Mesendoderm (in vitro differentiated cells): ENCODE data around the gene STX4.

Source experiments
- DNase-seq: peaks from one replicate; pipeline ENCODE4 v3.0.0; 2013
- H2AK5ac ChIP-seq: 2 replicates; pipeline ENCODE4 v1.6.1; 2013; ENCODE audit warnings: low read length, inconsistent platforms
- H2BK120ac ChIP-seq: 2 replicates; pipeline ENCODE4 v1.6.1; 2013; ENCODE audit warnings: low read depth, mild to moderate bottlenecking, low read length, moderate library complexity, mixed read lengths
- H2BK15ac ChIP-seq: replicated peaks from 2 replicates; pipeline ENCODE4 v1.6.1; 2013; ENCODE audit warnings: low read depth, mild to moderate bottlenecking, moderate library complexity
- H2BK5ac ChIP-seq: 2 replicates; pipeline ENCODE4 v1.6.1; 2013; ENCODE audit warnings: low read length, inconsistent platforms
- H3K18ac ChIP-seq: 2 replicates; pipeline ENCODE4 v1.6.1; 2013; ENCODE audit warnings: mild to moderate bottlenecking, low read length, mixed read lengths
- H3K23ac ChIP-seq: one replicate; pipeline ENCODE4 v1.6.1; 2013; ENCODE audit warnings: low read length
- H3K27ac ChIP-seq: 2 replicates; pipeline ENCODE4 v1.5.1; 2013; ENCODE audit warnings: low read depth, mild to moderate bottlenecking, inconsistent platforms, low read length, moderate library complexity
- H3K27me3 ChIP-seq: 2 replicates; pipeline ENCODE4 v1.6.1; 2013; ENCODE audit warnings: low read length, control low read depth, mild to moderate bottlenecking, inconsistent platforms; ENCODE audit not compliant: insufficient read depth, poor library complexity
- H3K36me3 ChIP-seq: 2 replicates; pipeline ENCODE4 v1.6.1; 2013; ENCODE audit warnings: low read length, inconsistent platforms; ENCODE audit not compliant: control insufficient read depth, insufficient read depth
- H3K4ac ChIP-seq: one replicate; pipeline ENCODE4 v1.6.1; 2013; ENCODE audit warnings: low read depth, mild to moderate bottlenecking, low read length, moderate library complexity
- H3K4me1 ChIP-seq: 2 replicates; pipeline ENCODE4 v1.6.1; 2013; ENCODE audit warnings: low read depth, low read length, inconsistent platforms; ENCODE audit not compliant: control insufficient read depth
- H3K4me2 ChIP-seq: 2 replicates; pipeline ENCODE4 v1.6.1; 2013; ENCODE audit warnings: low read length
- H3K4me3 ChIP-seq: 2 replicates; pipeline ENCODE4 v1.5.1; 2013; ENCODE audit warnings: mild to moderate bottlenecking, low read length
- H3K56ac ChIP-seq: one replicate; pipeline ENCODE4 v1.6.1; 2013; ENCODE audit warnings: low read length
- H3K79me1 ChIP-seq: 2 replicates; pipeline ENCODE4 v1.6.1; 2013; ENCODE audit warnings: low read length, inconsistent platforms
- H3K79me2 ChIP-seq: 2 replicates; pipeline ENCODE4 v1.6.1; 2013; ENCODE audit warnings: mild to moderate bottlenecking, low read length; ENCODE audit not compliant: control insufficient read depth, insufficient read depth
- H3K9ac ChIP-seq: 2 replicates; pipeline ENCODE4 v1.6.1; 2013; ENCODE audit warnings: low read length, inconsistent platforms
- H4K5ac ChIP-seq: one replicate; pipeline ENCODE4 v1.6.1; 2013; ENCODE audit warnings: low read length
- H4K8ac ChIP-seq: one replicate; pipeline ENCODE4 v1.6.1; 2013; ENCODE audit warnings: low read depth, mild to moderate bottlenecking, control low read depth, low read length, moderate library complexity
- WGBS: extraction: QIAGEN DNeasy Blood & Tissue Kit; methylation state at CpG from one replicate; pipeline ENCODE4 v1.1.7; 2013; ENCODE audit warnings: low lambda C conversion rate, missing lambda C conversion rate; ENCODE audit not compliant: insufficient coverage; ENCODE audit errors: extremely low coverage; 5-methylcytosine and 5-hydroxymethylcytosine counted together

Gene STX4

GRCh38 chr16:31086629-31086906, 53.2 kb downstream of the STX4 start:
- WGBS, result no CpG with 5 or more reads among the region's 6 CpGs
- Histone ChIP-seq H3K4me1 (no peaks in the 10 kb centered on the region), H3K4me2 (no peak overlapping the region), H3K9ac (no peak overlapping the region), H3K79me1 (peaks cover 2% of the 10 kb centered on the region), H3K23ac (no peak overlapping the region), H3K4ac (no peak overlapping the region), H2BK120ac (no peak overlapping the region), H2BK15ac (no peak overlapping the region), H3K4me3 (no peak overlapping the region), H2AK5ac (no peak overlapping the region), H3K18ac (no peak overlapping the region), H4K8ac (no peak overlapping the region), H3K36me3 (peaks cover 6% of the 10 kb centered on the region), H4K5ac (no peak overlapping the region), H2BK5ac (no peak overlapping the region), H3K79me2 (no peaks in the 10 kb centered on the region), H3K27me3 (no peaks in the 10 kb centered on the region), H3K27ac (no peak overlapping the region), H3K56ac (no peak overlapping the region)
- no peak for DNase-seq

- H4K8ac ChIP-seq, result no peak overlapping the region
- H3K27me3 ChIP-seq, result no peaks in the 10 kb centered on the region
- no peak for DNase-seq
- H3K4me2 ChIP-seq, result no peak overlapping the region
- H3K4me1 ChIP-seq, result no peaks in the 10 kb centered on the region
- H3K56ac ChIP-seq, result no peak overlapping the region
- no peak overlapping the region for H4K5ac ChIP-seq
- H3K36me3 ChIP-seq, result peaks cover 6% of the 10 kb centered on the region
- no peak overlapping the region for H3K4me3 ChIP-seq
- no peak overlapping the region for H2BK5ac ChIP-seq
- no CpG with 5 or more reads among the region's 8 CpGs for WGBS
- H3K27ac ChIP-seq, result no peak overlapping the region
- H3K4ac ChIP-seq, result no peak overlapping the region
- peaks cover 4% of the 10 kb centered on the region for H3K79me1 ChIP-seq
- no peak overlapping the region for H3K18ac ChIP-seq
- H2BK15ac ChIP-seq, result no peak overlapping the region
- H3K23ac ChIP-seq, result no peak overlapping the region
- no peak overlapping the region for H2BK120ac ChIP-seq
- H3K9ac ChIP-seq, result no peak overlapping the region
- no peaks in the 10 kb centered on the region for H3K79me2 ChIP-seq
- no peak overlapping the region for H2AK5ac ChIP-seq
These were observed 54.1 kb downstream of the STX4 start for GRCh38 chr16:31087481-31087880.

- no CpG with 5 or more reads among the region's 5 CpGs for WGBS
- no peaks in the 10 kb centered on the region for H3K79me2 ChIP-seq
- H3K27me3 ChIP-seq, result no peaks in the 10 kb centered on the region
- H4K5ac ChIP-seq, result no peak overlapping the region
- no peak overlapping the region for H3K4ac ChIP-seq
- H3K36me3 ChIP-seq, result peaks cover 6% of the 10 kb centered on the region
- no peak overlapping the region for H2AK5ac ChIP-seq
- H3K56ac ChIP-seq, result no peak overlapping the region
- H2BK15ac ChIP-seq, result no peak overlapping the region
- no peak overlapping the region for H4K8ac ChIP-seq
- H3K79me1 ChIP-seq, result peaks cover 6% of the 10 kb centered on the region
- H3K18ac ChIP-seq, result no peak overlapping the region
- no peak for DNase-seq
- H2BK120ac ChIP-seq, result no peak overlapping the region
- H3K9ac ChIP-seq, result no peak overlapping the region
- H3K4me3 ChIP-seq, result no peak overlapping the region
- H2BK5ac ChIP-seq, result no peak overlapping the region
- no peaks in the 10 kb centered on the region for H3K4me1 ChIP-seq
- H3K4me2 ChIP-seq, result no peak overlapping the region
- H3K27ac ChIP-seq, result no peak overlapping the region
- H3K23ac ChIP-seq, result no peak overlapping the region
These were observed 54.6 kb downstream of the STX4 start for GRCh38 chr16:31087971-31088370.

GRCh38 chr16:31088459-31089183, 55.3 kb downstream of the STX4 start, which contains the start of gene PRSS53:
Gene PRSS53 (minus strand): TSS chr16:31088943. CDS start chr16:31088809, 134 bp downstream.
- H3K79me2 ChIP-seq, result peaks cover 2% of the 10 kb centered on the region
- H3K4ac ChIP-seq, result no peak within 1 kb of the TSS
- H2BK120ac ChIP-seq, result no peak within 1 kb of the TSS
- H3K56ac ChIP-seq, result no peak within 1 kb of the TSS
- H3K36me3 ChIP-seq, result peaks cover 6% of the 10 kb centered on the region
- no peak for DNase-seq
- no peak within 1 kb of the TSS for H3K4me3 ChIP-seq
- H3K79me1 ChIP-seq, result peaks cover 8% of the 10 kb centered on the region
- H3K23ac ChIP-seq, result no peak within 1 kb of the TSS
- no peak within 1 kb of the TSS for H2BK15ac ChIP-seq
- no peak within 1 kb of the TSS for H2BK5ac ChIP-seq
- H3K9ac ChIP-seq, result no peak within 1 kb of the TSS
- H4K5ac ChIP-seq, result no peak within 1 kb of the TSS
- no peak within 1 kb of the TSS for H3K18ac ChIP-seq
- no CpG with 5 or more reads among the region's 15 CpGs for WGBS
- no peaks in the 10 kb centered on the region for H3K27me3 ChIP-seq
- no peak within 1 kb of the TSS for H2AK5ac ChIP-seq
- no peak within 1 kb of the TSS for H3K27ac ChIP-seq
- H3K4me2 ChIP-seq, result no peak within 1 kb of the TSS
- H3K4me1 ChIP-seq, result no peaks in the 10 kb centered on the region
- H4K8ac ChIP-seq, result no peak within 1 kb of the TSS

- Histone ChIP-seq H2BK15ac (no peak overlapping the region), H4K5ac (no peak overlapping the region), H3K4me1 (no peaks in the 10 kb centered on the region), H3K36me3 (peaks cover 6% of the 10 kb centered on the region), H2BK5ac (no peak overlapping the region), H3K18ac (no peak overlapping the region), H2BK120ac (no peak overlapping the region), H3K4ac (no peak overlapping the region), H3K56ac (no peak overlapping the region), H2AK5ac (no peak overlapping the region), H3K27ac (no peak overlapping the region), H3K79me1 (peaks cover 11% of the 10 kb centered on the region), H3K4me2 (no peak overlapping the region), H3K9ac (no peak overlapping the region), H3K4me3 (no peak overlapping the region), H3K23ac (no peak overlapping the region), H3K79me2 (peaks cover 4% of the 10 kb centered on the region), H4K8ac (no peak overlapping the region), H3K27me3 (no peaks in the 10 kb centered on the region)
- no peak for DNase-seq
- no CpG with 5 or more reads among the region's 8 CpGs for WGBS
These were observed 55.8 kb downstream of the STX4 start for GRCh38 chr16:31089199-31089598.
